SJSA1 (cell line): ENCODE measurements around the gene MED19. TPM values are rescaled to one million over a fixed set of nuclear protein-coding genes. Genes with fewer than 3 reads are reported as not detected.
"Not testable (repeated sequence)": the region's sequence is repeated elsewhere in the genome, so short reads cannot be mapped to it uniquely, and the experiment has no call there.

Source experiments
- DNase-seq, 2 experiments: peaks; one replicate each; pipeline ENCODE4 v3.0.0-alpha.2; 2015 to 2020; ENCODE audit warnings: low spot score in 2 of 2, low read depth in 1 of 2
- H3K27ac ChIP-seq: fragments of 250-450 bp; sonication (Bioruptor Pico); 2 replicates; pipeline ENCODE4 v1.5.1; 2020; ENCODE audit warnings: mild to moderate bottlenecking, moderate library complexity
- H3K27me3 ChIP-seq: fragments of 250-450 bp; sonication (Bioruptor Pico); replicated peaks from 2 replicates; pipeline ENCODE4 v1.5.1; 2020; ENCODE audit warnings: mild to moderate bottlenecking, moderate library complexity
- H3K36me3 ChIP-seq: fragments of 250-450 bp; sonication (Bioruptor Pico); 2 replicates; pipeline ENCODE4 v1.5.1; 2020; ENCODE audit warnings: mild to moderate bottlenecking
- H3K4me1 ChIP-seq: fragments of 250-450 bp; sonication (Bioruptor Pico); replicated peaks from 2 replicates; pipeline ENCODE4 v1.6.1; 2021; ENCODE audit warnings: mild to moderate bottlenecking
- H3K4me3 ChIP-seq: fragments of 250-450 bp; sonication (Bioruptor Pico); 2 replicates; pipeline ENCODE4 v1.5.1; 2020; ENCODE audit warnings: mild to moderate bottlenecking
- H3K9me3 ChIP-seq: fragments of 250-450 bp; sonication (Bioruptor Pico); replicated peaks from 2 replicates; pipeline ENCODE4 v1.5.1; 2020; ENCODE audit warnings: mild to moderate bottlenecking
- total RNA-seq: library from RNA; depleted of rRNA; stranded (reverse); fragments of >200 nt; shearing (Covaris generic); gene quantifications from 2 replicates; pipeline ENCODE4 v1.2.3, GENCODE V29; 2014

The MED19 gene
- total RNA-seq, 1 experiment from 2014 or later = 32.5 TPM

- Histone ChIP-seq H3K36me3 (peaks cover 13% of the 10 kb centered on the region), H3K4me3 (no peak overlapping the region), H3K9me3 (no peaks in the 10 kb centered on the region), H3K27ac (no peak overlapping the region), H3K27me3 (no peaks in the 10 kb centered on the region), H3K4me1 (no peaks in the 10 kb centered on the region)
- DNase-seq = no peak
Measured at GRCh38 chr11:57729479-57729878, 17.5 kb upstream of the MED19 start.

GRCh38 chr11:57728829-57729228 is 16.8 kb upstream of the MED19 start:
- Histone ChIP-seq H3K36me3 (peaks cover 15% of the 10 kb centered on the region), H3K9me3 (no peaks in the 10 kb centered on the region), H3K4me3 (no peak overlapping the region), H3K4me1 (no peaks in the 10 kb centered on the region), H3K27me3 (no peaks in the 10 kb centered on the region), H3K27ac (no peak overlapping the region)
- DNase-seq = no peak

- Histone ChIP-seq H3K27me3 (no peaks in the 10 kb centered on the region), H3K9me3 (no peaks in the 10 kb centered on the region), H3K36me3 (peaks cover 18% of the 10 kb centered on the region), H3K4me1 (no peaks in the 10 kb centered on the region), H3K4me3 (no peak overlapping the region), H3K27ac (no peak overlapping the region)
- no peak for DNase-seq
Measured at GRCh38 chr11:57727185-57727584, 15.2 kb upstream of the MED19 start.

- H3K4me1 ChIP-seq = peaks cover 10% of the 10 kb centered on the region
- not testable (repeated sequence) for H3K4me3 ChIP-seq, H3K27me3 ChIP-seq, DNase-seq, H3K27ac ChIP-seq, H3K9me3 ChIP-seq
- peaks cover 25% of the 10 kb centered on the region for H3K36me3 ChIP-seq
Measured at GRCh38 chr11:57716726-57717125, 4.7 kb upstream of the MED19 start.

GRCh38 chr11:57713835-57714234 is 1.8 kb upstream of the MED19 start:
- H3K27me3 ChIP-seq = no peaks in the 10 kb centered on the region
- H3K4me1 ChIP-seq = peaks cover 18% of the 10 kb centered on the region
- H3K36me3 ChIP-seq = peaks cover 18% of the 10 kb centered on the region
- H3K4me3 ChIP-seq = peak overlapping the region; percentile 74
- DNase-seq = no peak
- no peak overlapping the region for H3K27ac ChIP-seq
- no peaks in the 10 kb centered on the region for H3K9me3 ChIP-seq

- H3K27me3 ChIP-seq = no peaks in the 10 kb centered on the region
- DNase-seq = peak; percentile 95 to 96
- H3K4me1 ChIP-seq = peaks cover 18% of the 10 kb centered on the region
- H3K36me3 ChIP-seq = peaks cover 26% of the 10 kb centered on the region
- no peaks in the 10 kb centered on the region for H3K9me3 ChIP-seq
- peak within 1 kb of the TSS; percentile 69 for H3K27ac ChIP-seq
- H3K4me3 ChIP-seq = peak within 1 kb of the TSS; percentile 74
Measured at GRCh38 chr11:57712256-57713150, 488 bp upstream of the MED19 start, which contains the start of gene TMX2. Gene TMX2 (plus strand): TSS chr11:57712593. CDS start chr11:57712619, 26 bp downstream.

GRCh38 chr11:57709802-57710367 is 2.1 kb downstream of the MED19 start:
- Histone ChIP-seq H3K4me3 (no peak overlapping the region), H3K9me3 (no peaks in the 10 kb centered on the region), H3K4me1 (peaks cover 18% of the 10 kb centered on the region), H3K36me3 (peaks cover 39% of the 10 kb centered on the region), H3K27me3 (no peaks in the 10 kb centered on the region), H3K27ac (no peak overlapping the region)
- DNase-seq = no peak

- not testable (repeated sequence) for DNase-seq, H3K4me1 ChIP-seq, H3K27me3 ChIP-seq, H3K9me3 ChIP-seq, H3K27ac ChIP-seq, H3K4me3 ChIP-seq
- peaks cover 60% of the 10 kb centered on the region for H3K36me3 ChIP-seq
Measured at GRCh38 chr11:57705432-57705831, 6.6 kb downstream of the MED19 start.

- Histone ChIP-seq H3K27me3 (no peaks in the 10 kb centered on the region), H3K4me3 (no peak overlapping the region), H3K4me1 (no peaks in the 10 kb centered on the region), H3K36me3 (peaks cover 59% of the 10 kb centered on the region), H3K27ac (no peak overlapping the region), H3K9me3 (no peaks in the 10 kb centered on the region)
- no peak for DNase-seq
Measured at GRCh38 chr11:57704932-57705331, 7.1 kb downstream of the MED19 start.

- Histone ChIP-seq H3K27ac (no peak overlapping the region), H3K4me3 (no peak overlapping the region), H3K4me1 (no peaks in the 10 kb centered on the region), H3K36me3 (peaks cover 68% of the 10 kb centered on the region), H3K27me3 (no peaks in the 10 kb centered on the region), H3K9me3 (no peaks in the 10 kb centered on the region)
- no peak for DNase-seq
Measured at GRCh38 chr11:57703341-57703740, 8.7 kb downstream of the MED19 start.

- H3K9me3 ChIP-seq = no peaks in the 10 kb centered on the region
- H3K4me3 ChIP-seq = no peak overlapping the region
- no peaks in the 10 kb centered on the region for H3K4me1 ChIP-seq
- H3K36me3 ChIP-seq = peaks cover 82% of the 10 kb centered on the region
- no peak overlapping the region for H3K27ac ChIP-seq
- no peak for DNase-seq
- no peaks in the 10 kb centered on the region for H3K27me3 ChIP-seq
Measured at GRCh38 chr11:57700425-57700824, 11.6 kb downstream of the MED19 start.

GRCh38 chr11:57699813-57700212 is 12.2 kb downstream of the MED19 start:
- no peaks in the 10 kb centered on the region for H3K9me3 ChIP-seq
- DNase-seq = no peak
- H3K27ac ChIP-seq = no peak overlapping the region
- H3K27me3 ChIP-seq = no peaks in the 10 kb centered on the region
- no peak overlapping the region for H3K4me3 ChIP-seq
- no peaks in the 10 kb centered on the region for H3K4me1 ChIP-seq
- peaks cover 82% of the 10 kb centered on the region for H3K36me3 ChIP-seq

- Histone ChIP-seq H3K9me3 (no peaks in the 10 kb centered on the region), H3K27me3 (no peaks in the 10 kb centered on the region), H3K27ac (no peak overlapping the region), H3K4me1 (no peaks in the 10 kb centered on the region), H3K4me3 (no peak overlapping the region), H3K36me3 (peaks cover 84% of the 10 kb centered on the region)
- DNase-seq = no peak
Measured at GRCh38 chr11:57698843-57699365, 13.1 kb downstream of the MED19 start.

- H3K27me3 ChIP-seq, H3K4me1 ChIP-seq, H3K4me3 ChIP-seq, DNase-seq, H3K27ac ChIP-seq, H3K9me3 ChIP-seq: not testable (repeated sequence)
- peaks cover 92% of the 10 kb centered on the region for H3K36me3 ChIP-seq
Measured at GRCh38 chr11:57690474-57690873, 21.5 kb downstream of the MED19 start.
